Neural cell (in vitro differentiated cells): Measurements from ENCODE around the gene PIAS2.
"Not testable (repeated sequence)": the region's sequence is repeated elsewhere in the genome, so short reads cannot be mapped to it uniquely, and the experiment has no call there.

ENCODE experiments used
- CTCF ChIP-seq: fragments of 450-650 bp; IDR thresholded peaks from 2 replicates; pipeline ENCODE4 v1.5.1; 2014; ENCODE audit warnings: antibody characterized with exemption, mild to moderate bottlenecking, moderate library complexity; ENCODE audit not compliant: poor library complexity, severe bottlenecking
- EP300 ChIP-seq: fragments of 450-650 bp; conservative IDR thresholded peaks from 2 replicates; pipeline ENCODE4 v1.6.1; 2014; ENCODE audit warnings: antibody characterized with exemption, mild to moderate bottlenecking, moderate library complexity; ENCODE audit not compliant: poor library complexity, severe bottlenecking
- EZH2 ChIP-seq: fragments of 200-600, 300-800 bp; shearing (Covaris generic), sonication (generic); IDR thresholded peaks from 2 replicates; pipeline ENCODE4 v1.6.1; 2014; ENCODE audit warnings: antibody characterized with exemption, low read length, borderline replicate concordance, mild to moderate bottlenecking; ENCODE audit not compliant: insufficient read depth, poor library complexity, severe bottlenecking
- MXI1 ChIP-seq: fragments of 450-650 bp; conservative IDR thresholded peaks from 2 replicates; pipeline ENCODE4 v1.6.1; 2014; ENCODE audit warnings: antibody characterized with exemption, mild to moderate bottlenecking; ENCODE audit not compliant: poor library complexity, severe bottlenecking
- POLR2AphosphoS5 ChIP-seq: IDR thresholded peaks from 2 replicates; pipeline ENCODE4 v1.6.1; 2012
- REST ChIP-seq: IDR thresholded peaks from 2 replicates; pipeline ENCODE4 v1.6.1; 2012; ENCODE audit warnings: borderline replicate concordance
- SMC3 ChIP-seq: fragments of 450-650 bp; conservative IDR thresholded peaks from 2 replicates; pipeline ENCODE4 v1.6.1; 2014; ENCODE audit warnings: antibody characterized with exemption, mild to moderate bottlenecking, moderate library complexity; ENCODE audit not compliant: poor library complexity

- TF ChIP-seq CTCF, MXI1, SMC3, EZH2, REST, POLR2AphosphoS5, EP300: not testable (repeated sequence)
Observed at GRCh38 chr18:46832422-46832821, 84.9 kb downstream of the PIAS2 start.
